Measurements from ENCODE around the gene MZF1. TPM values are rescaled to one million over a fixed set of nuclear protein-coding genes. Genes with fewer than 3 reads are reported as not detected.

The MZF1 gene
- total RNA-seq, 1 experiment from 2014 or later, result 25.9 TPM

- Histone ChIP-seq H3K4me3 (ENCODE audit: low read depth in 2 of 2, low read length in 2 of 2) (no peak overlapping the region), H3K27ac (ENCODE audit: low read length) (no peak overlapping the region), H3K27me3 (ENCODE audit: control insufficient read depth, insufficient read depth, low read length) (no peaks in the 10 kb centered on the region), H3K36me3 (ENCODE audit: control insufficient read depth, insufficient read depth, low read length) (peaks cover 45% of the 10 kb centered on the region), H3K4me1 (ENCODE audit: control insufficient read depth, insufficient read depth, low read length) (peaks cover 20% of the 10 kb centered on the region), H3K9me3 (ENCODE audit: control insufficient read depth, insufficient read depth, low read depth, low read length) (no peaks in the 10 kb centered on the region)
- ATAC-seq (no peak), DNase-seq (ENCODE audit: low read depth, low spot score) (no peak)
- TF ChIP-seq CTCF (IDR thresholded peaks at IDR 0.05) (no peak), REST (IDR thresholded peaks at IDR 0.05; ENCODE audit: insufficient read depth in 1 of 2, low read depth in 2 of 2, low read length in 1 of 2) (no peak), SIN3A (IDR thresholded peaks at IDR 0.05; ENCODE audit: borderline replicate concordance, insufficient read depth, low read depth, low read length) (no peak), TCF7L2 (IDR thresholded peaks at IDR 0.05; ENCODE audit: low read depth, low read length) (no peak), POLR2AphosphoS5 (IDR thresholded peaks at IDR 0.05; ENCODE audit: low read depth, low read length) (no peak)
- CTCF ChIA-PET, result no interaction called here
- intact Hi-C loops (cut with micrococcal nuclease; ENCODE audit: unreplicated experiment) (no loop called here), in situ Hi-C loops (cut with HindIII; ENCODE audit: low pct_unique_long_range_greater_than_20kb, low sequenced_read_pairs) (no loop called here)
- TSS peak; percentile 10 for BruUV-seq (replicated peaks)
- POLR2A ChIA-PET, result no interaction called here
Measured at GRCh38 chr19:58549664-58550361, 23.3 kb downstream of the MZF1 start.

GRCh38 chr19:58548859-58549663 lies 24.1 kb downstream of the MZF1 start:
- no peak for DNase-seq (ENCODE audit: low read depth, low spot score)
- no peaks in the 10 kb centered on the region for H3K27me3 ChIP-seq (ENCODE audit: control insufficient read depth, insufficient read depth, low read length)
- intact Hi-C loops (cut with micrococcal nuclease; ENCODE audit: unreplicated experiment), result no loop called here
- BruUV-seq (replicated peaks), result no TSS peak
- no peak overlapping the region for H3K4me3 ChIP-seq (ENCODE audit: low read depth in 2 of 2, low read length in 2 of 2)
- no peak for ATAC-seq
- TF ChIP-seq SIN3A (IDR thresholded peaks at IDR 0.05; ENCODE audit: borderline replicate concordance, insufficient read depth, low read depth, low read length) (no peak), REST (IDR thresholded peaks at IDR 0.05; ENCODE audit: insufficient read depth in 1 of 2, low read depth in 2 of 2, low read length in 1 of 2) (no peak), POLR2AphosphoS5 (IDR thresholded peaks at IDR 0.05; ENCODE audit: low read depth, low read length) (no peak), CTCF (IDR thresholded peaks at IDR 0.05) (no peak), TCF7L2 (IDR thresholded peaks at IDR 0.05; ENCODE audit: low read depth, low read length) (no peak)
- no peaks in the 10 kb centered on the region for H3K9me3 ChIP-seq (ENCODE audit: control insufficient read depth, insufficient read depth, low read depth, low read length)
- ChIA-PET POLR2A (no interaction called here), CTCF (no interaction called here)
- in situ Hi-C loops (cut with HindIII; ENCODE audit: low pct_unique_long_range_greater_than_20kb, low sequenced_read_pairs), result no loop called here
- H3K4me1 ChIP-seq (ENCODE audit: control insufficient read depth, insufficient read depth, low read length), result peaks cover 18% of the 10 kb centered on the region
- no peak overlapping the region for H3K27ac ChIP-seq (ENCODE audit: low read length)
- peaks cover 46% of the 10 kb centered on the region for H3K36me3 ChIP-seq (ENCODE audit: control insufficient read depth, insufficient read depth, low read length)

Data from Panc1 (cell line).